K562 (cell line): ENCODE measurements around the gene ST3GAL3. TPM values are rescaled to one million over a fixed set of nuclear protein-coding genes. Genes with fewer than 3 reads are reported as not detected.

Experiments used
- ATAC-seq: fragments of 200-7000 bp; cut with Tn5 transposase; 3 replicates; pipeline ENCODE4 v1.9.1; 2020; ENCODE audit warnings: moderate library complexity
- BruUV-seq: library from RNA; stranded (reverse); fragments of 400-500 nt; replicated peaks from 2 replicates; lab custom pipeline; 2021; lab: Mats Ljungman, UMichigan
- CTCF ChIA-PET: fragments of 300-600 bp; formaldehyde crosslinking; extraction: SDS; loops from one replicate; lab custom pipeline; 2021; ENCODE audit warnings: low intra/inter-chr PET ratio; lab: Yijun Ruan, JAX
- POLR2A ChIA-PET: fragments of 300-600, 350-650 bp; sonication (Branson Sonifier 250); formaldehyde crosslinking; extraction: SDS; loops from one replicate; lab custom pipeline; 2021; ENCODE audit warnings: antibody characterized with exemption, inconsistent platforms; lab: Yijun Ruan, JAX
- DNase-seq, 4 experiments: peaks; one replicate each; pipeline versions ENCODE4 v3.0.0 to v3.0.0-alpha.2; 2011 to 2018; ENCODE audit warnings: low spot score in 3 of 4, mixed read lengths in 3 of 4; ENCODE audit errors: extremely low read depth in 1 of 4
- FAIRE-seq: peaks from 2 replicates; lab custom pipeline; 2011; peaks lifted over from hg19 to GRCh38; lab: Jason Lieb, UNC
- H2AFZ ChIP-seq: 2 replicates; pipeline ENCODE4 v1.6.0; 2011; ENCODE audit warnings: low read depth, low read length, control low read depth, inconsistent platforms
- H3K27ac ChIP-seq: fragments of 200-600 bp; 3 replicates; pipeline ENCODE4 v1.8.0; 2011; ENCODE audit warnings: low read depth, mild to moderate bottlenecking, control low read depth, inconsistent platforms, low read length, moderate library complexity, mixed read lengths; ENCODE audit errors: extremely low read depth
- H3K27me3 ChIP-seq, 2 experiments: fragments of 300-600 bp in 1 of 2; 2 replicates in 1 of 2; 3 replicates in 1 of 2; pipeline versions ENCODE4 v1.6.0 to v1.8.0; 2011; ENCODE audit warnings: inconsistent platforms in 2 of 2, low read length in 2 of 2, mild to moderate bottlenecking in 1 of 2, mixed read lengths in 1 of 2, moderate library complexity in 1 of 2; ENCODE audit not compliant: control insufficient read depth in 2 of 2, insufficient read depth in 2 of 2
- H3K36me3 ChIP-seq: fragments of 300-600 bp; 3 replicates; pipeline ENCODE4 v1.8.0; 2011; ENCODE audit warnings: mild to moderate bottlenecking, low read length, inconsistent platforms; ENCODE audit not compliant: control insufficient read depth, insufficient read depth
- H3K4me1 ChIP-seq, 2 experiments: fragments of 200-600 bp in 1 of 2; replicated peaks in 1 of 2; 2 replicates in 1 of 2; 3 replicates in 1 of 2; pipeline versions ENCODE4 v1.5.1 to v1.8.0; 2011; ENCODE audit warnings: inconsistent platforms in 2 of 2, low read length in 2 of 2, mild to moderate bottlenecking in 1 of 2, mixed read lengths in 1 of 2, moderate library complexity in 1 of 2; ENCODE audit not compliant: control insufficient read depth in 2 of 2, insufficient read depth in 2 of 2
- H3K4me2 ChIP-seq: 2 replicates; pipeline ENCODE4 v1.6.1; 2011; ENCODE audit warnings: low read length, control low read depth, inconsistent platforms, mixed read lengths; ENCODE audit not compliant: insufficient read depth
- H3K4me3 ChIP-seq: fragments of 200-600 bp; sonication (generic), shearing (Covaris generic); 2 replicates; pipeline ENCODE4 v1.5.1; 2016; ENCODE audit warnings: control low read depth, inconsistent platforms
- H3K79me2 ChIP-seq: fragments of 200-600 bp; 3 replicates; pipeline ENCODE4 v1.8.0; 2011; ENCODE audit warnings: low read length, inconsistent platforms; ENCODE audit not compliant: control insufficient read depth, insufficient read depth
- H3K9ac ChIP-seq, 2 experiments: 2 replicates each; pipeline versions ENCODE4 v1.6.0 to v1.6.1; 2011; ENCODE audit warnings: low read depth in 2 of 2, low read length in 2 of 2, control low read depth in 1 of 2, inconsistent platforms in 1 of 2, mild to moderate bottlenecking in 1 of 2, mixed read lengths in 1 of 2; ENCODE audit not compliant: insufficient read depth in 1 of 2
- H3K9me1 ChIP-seq: one replicate; pipeline ENCODE4 v1.6.0; 2011; ENCODE audit warnings: inconsistent platforms, mild to moderate bottlenecking, low read length, moderate library complexity; ENCODE audit not compliant: control insufficient read depth, insufficient read depth
- H3K9me3 ChIP-seq: replicated peaks from 2 replicates; pipeline ENCODE4 v1.5.1; 2011; ENCODE audit warnings: low read depth, low read length, inconsistent platforms; ENCODE audit not compliant: control insufficient read depth, insufficient read depth
- H4K20me1 ChIP-seq: replicated peaks from 2 replicates; pipeline ENCODE4 v1.6.1; 2011; ENCODE audit warnings: low read length, inconsistent platforms, mixed read lengths; ENCODE audit not compliant: control insufficient read depth, insufficient read depth
- KDM2B ChIP-seq: fragments of 250-450 bp; sonication (Bioruptor Pico); IDR thresholded peaks from 2 replicates; pipeline ENCODE4 v1.8.0; 2021; ENCODE audit warnings: mild to moderate bottlenecking, moderate library complexity
- NR1H2 ChIP-seq: sonication (generic); formaldehyde crosslinking; IDR thresholded peaks from 2 replicates; pipeline ENCODE4 v1.4.0; 2020; ENCODE audit warnings: mild to moderate bottlenecking, missing genetic modification reagents
- RFX1 ChIP-seq: fragments of 450-650 bp; IDR thresholded peaks from 2 replicates; pipeline ENCODE4 v1.6.1; 2016; ENCODE audit warnings: mild to moderate bottlenecking, moderate library complexity
- WGBS: fragments of 100-300 bp; shearing (Covaris generic); methylation state at CpG from one replicate; pipeline ENCODE4 v1.1.6; 2016; ENCODE audit warnings: low coverage, mixed read lengths; ENCODE audit not compliant: insufficient coverage; ENCODE audit errors: missing lambda C conversion rate; 5-methylcytosine and 5-hydroxymethylcytosine counted together
- in situ Hi-C: fragments of 300-500 bp; cut with MboI; formaldehyde crosslinking; loops from 4 replicates; pipeline ENCODE4 v1.15.0; 2018; ENCODE audit warnings: inconsistent platforms, mixed read lengths
- intact Hi-C: fragments of 100-400 bp; cut with micrococcal nuclease; formaldehyde crosslinking; loops from 2 replicates; pipeline ENCODE4 v1.14.2; 2022
- polyA plus RNA-seq, 8 experiments: library from polyadenylated mRNA; depleted of rRNA in 4 of 8; stranded (reverse) in 5 of 8; unstranded in 3 of 8; fragments of >200 nt; fragmentation: Nextera tagmentation in 2 of 8; fragmentation: Illumina TruSeq in 1 of 8; extraction: Ambion mirVana in 2 of 8; extraction: Trizol in 1 of 8; gene quantifications; 2 replicates each; pipeline versions ENCODE4 v1.2.1 to v1.2.3, GENCODE V29; 2011 to 2014; ENCODE audit warnings: inconsistent platforms in 1 of 8, missing spikeins in 1 of 8
- total RNA-seq, 7 experiments: library from RNA; depleted of rRNA in 6 of 7; stranded (reverse); fragments of >200 nt in 6 of 7; fragmentation: Illumina TruSeq in 2 of 7; extraction: Trizol in 2 of 7; gene quantifications; 2 replicates each; pipeline versions ENCODE4 v1.2.1 to v1.2.3, GENCODE V29; 2011 to 2021; ENCODE audit warnings: low replicate concordance in 1 of 7
- TF ChIP-seq, protein P1 (sequence below), 3 experiments: fragments of 200-800 bp in 1 of 3; fragments of 250-450 bp in 1 of 3; fragments of 450-650 bp in 1 of 3; sonication (Bioruptor Pico) in 1 of 3; sonication (Bioruptor generic) in 1 of 3; formaldehyde crosslinking in 1 of 3; IDR thresholded peaks; 2 replicates each; pipeline versions ENCODE4 v1.6.1 to v1.8.0; 2016 to 2022; ENCODE audit warnings: mild to moderate bottlenecking in 2 of 3, missing genetic modification characterization in 2 of 3, missing compliant biosample characterization in 1 of 3, moderate library complexity in 1 of 3

The ST3GAL3 gene
- total and polyA plus RNA-seq, 9 of the 15 experiments (the other 6 are each of a cell fraction or from before 2014, with no cell fraction given): 1.2 to 18.9 (median 11.0) TPM

DNA sequence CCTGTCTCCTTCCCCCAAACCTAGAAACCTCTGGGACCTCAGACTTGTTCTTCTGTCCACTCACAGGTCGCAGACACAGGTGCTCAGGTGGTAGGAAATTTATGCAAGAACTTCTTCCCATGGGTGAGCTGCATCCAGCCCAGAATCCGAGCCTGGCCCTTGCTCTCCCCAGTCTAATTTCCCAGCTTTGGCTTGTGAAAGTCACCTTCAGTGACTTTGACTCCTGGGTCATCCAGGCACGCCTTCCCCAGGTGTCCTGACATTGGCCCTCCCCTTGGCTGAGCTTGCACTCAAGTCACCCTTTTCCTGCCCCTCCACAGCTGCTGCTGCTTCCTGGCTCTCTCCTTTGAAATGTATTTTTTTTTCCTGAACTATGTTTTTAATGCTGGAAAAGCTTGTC, 246.0 kb downstream of the ST3GAL3 start:
- POLR2A ChIA-PET: interaction anchor here (0.6 to 1.6 kb wide), 3 partner anchors 19 to 90 kb away, joined by 3 to 7 read pairs (median 4); partner anchors contain the start of gene ATP6V0B
- intact Hi-C loops (no loop called here), in situ Hi-C loops (no loop called here)
- H3K4me2 ChIP-seq: no peak overlapping the region
- 0 out of 2 replicates have a peak, but pooled peaks cover 8% of the 10 kb centered on the region for H4K20me1 ChIP-seq
- CTCF ChIA-PET: no interaction called here
- peak overlapping the region in 1 of 2 experiments; percentile 23; a peak in 1 of 4 replicates for H3K9ac ChIP-seq
- no TSS peak for BruUV-seq
- no peaks in the 10 kb centered on the region for H3K9me1 ChIP-seq
- peaks cover 14% of the 10 kb centered on the region for H3K79me2 ChIP-seq
- H2AFZ ChIP-seq: no peak overlapping the region
- H3K27ac ChIP-seq: no peak overlapping the region
- 73% methylated on average over 3 of the region's 3 CpGs for WGBS
- no peak for ATAC-seq
- TF ChIP-seq KDM2B (no peak), RFX1 (peak; percentile 34; the same call in 1 of the 2 replicates), NR1H2 (no peak)
- TF ChIP-seq, protein P1, sequence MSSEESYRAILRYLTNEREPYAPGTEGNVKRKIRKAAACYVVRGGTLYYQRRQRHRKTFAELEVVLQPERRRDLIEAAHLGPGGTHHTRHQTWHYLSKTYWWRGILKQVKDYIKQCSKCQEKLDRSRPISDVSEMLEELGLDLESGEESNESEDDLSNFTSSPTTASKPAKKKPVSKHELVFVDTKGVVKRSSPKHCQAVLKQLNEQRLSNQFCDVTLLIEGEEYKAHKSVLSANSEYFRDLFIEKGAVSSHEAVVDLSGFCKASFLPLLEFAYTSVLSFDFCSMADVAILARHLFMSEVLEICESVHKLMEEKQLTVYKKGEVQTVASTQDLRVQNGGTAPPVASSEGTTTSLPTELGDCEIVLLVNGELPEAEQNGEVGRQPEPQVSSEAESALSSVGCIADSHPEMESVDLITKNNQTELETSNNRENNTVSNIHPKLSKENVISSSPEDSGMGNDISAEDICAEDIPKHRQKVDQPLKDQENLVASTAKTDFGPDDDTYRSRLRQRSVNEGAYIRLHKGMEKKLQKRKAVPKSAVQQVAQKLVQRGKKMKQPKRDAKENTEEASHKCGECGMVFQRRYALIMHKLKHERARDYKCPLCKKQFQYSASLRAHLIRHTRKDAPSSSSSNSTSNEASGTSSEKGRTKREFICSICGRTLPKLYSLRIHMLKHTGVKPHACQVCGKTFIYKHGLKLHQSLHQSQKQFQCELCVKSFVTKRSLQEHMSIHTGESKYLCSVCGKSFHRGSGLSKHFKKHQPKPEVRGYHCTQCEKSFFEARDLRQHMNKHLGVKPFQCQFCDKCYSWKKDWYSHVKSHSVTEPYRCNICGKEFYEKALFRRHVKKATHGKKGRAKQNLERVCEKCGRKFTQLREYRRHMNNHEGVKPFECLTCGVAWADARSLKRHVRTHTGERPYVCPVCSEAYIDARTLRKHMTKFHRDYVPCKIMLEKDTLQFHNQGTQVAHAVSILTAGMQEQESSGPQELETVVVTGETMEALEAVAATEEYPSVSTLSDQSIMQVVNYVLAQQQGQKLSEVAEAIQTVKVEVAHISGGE (CRISPR knock-in tag; IDR thresholded peaks at IDR 0.05): no peak
- H3K27me3 ChIP-seq: no peaks in the 10 kb centered on the region
- H3K36me3 ChIP-seq: peaks cover 40% of the 10 kb centered on the region
- H3K4me1 ChIP-seq: peaks cover 16 to 26% of the 10 kb centered on the region in 2 experiments; a peak in 4 of 5 replicates
- no peak overlapping the region for H3K4me3 ChIP-seq
- FAIRE-seq: no peak
- H3K9me3 ChIP-seq: no peaks in the 10 kb centered on the region
- DNase-seq: no peak
